Activated B cell treated with CpG ODN at 0.5 μM for 24 hours (primary cell): ENCODE data around the gene LPIN2. TPM values are rescaled to one million over a fixed set of nuclear protein-coding genes. Genes with fewer than 3 reads are reported as not detected.
"Not testable (repeated sequence)": the region's sequence is repeated elsewhere in the genome, so short reads cannot be mapped to it uniquely, and the experiment has no call there.

ENCODE experiments used
- ATAC-seq: fragments of 200-7000 bp; cut with Tn5 transposase; one replicate; pipeline ENCODE4 v1.10.0; 2021; ENCODE audit warnings: low read depth, mild to moderate bottlenecking, moderate library complexity
- CTCF ChIA-PET: fragments of 350-600 bp; sonication (Branson Sonifier 250); formaldehyde crosslinking; loops from one replicate; lab custom pipeline; 2021; ENCODE audit warnings: antibody characterized with exemption; lab: Charles Lee
- POLR2A ChIA-PET: fragments of 350-600 bp; sonication (Branson Sonifier 250); formaldehyde crosslinking; loops from one replicate; lab custom pipeline; 2021; ENCODE audit warnings: antibody characterized with exemption; lab: Charles Lee
- DNase-seq: peaks from one replicate; pipeline ENCODE4 v3.0.0; 2022
- H3K27ac Mint-ChIP-seq: one replicate; pipeline ENCODE4 v1.8.0; 2020; ENCODE audit warnings: mixed read lengths
- H3K27me3 Mint-ChIP-seq: one replicate; pipeline ENCODE4 v1.8.0; 2021; ENCODE audit warnings: mixed read lengths
- H3K36me3 Mint-ChIP-seq: one replicate; pipeline ENCODE4 v1.8.0; 2021; ENCODE audit warnings: low read depth, mixed read lengths
- H3K4me1 Mint-ChIP-seq: one replicate; pipeline ENCODE4 v1.8.0; 2021; ENCODE audit warnings: mixed read lengths
- H3K4me3 Mint-ChIP-seq: one replicate; pipeline ENCODE4 v1.8.0; 2020; ENCODE audit warnings: mild to moderate bottlenecking, mixed read lengths
- H3K9me3 Mint-ChIP-seq: one replicate; pipeline ENCODE4 v1.8.0; 2020; ENCODE audit warnings: mixed read lengths
- intact Hi-C: fragments of 100-400 bp; cut with micrococcal nuclease; formaldehyde crosslinking; loops from one replicate; pipeline ENCODE4 v1.15.1; 2024
- total RNA-seq: library from RNA; stranded (reverse); gene quantifications from 2 replicates; pipeline ENCODE4 v1.2.3, GENCODE V29; 2022
- TF ChIP-seq, protein P1 (sequence below): fragments of 200-600 bp; IDR thresholded peaks from one replicate; pipeline ENCODE4 v1.8.0; 2022; ENCODE audit warnings: antibody characterized with exemption, mild to moderate bottlenecking

LPIN2 gene
- total RNA-seq, 1 donor from 2014 or later: 24.4 TPM

- Mint-ChIP-seq H3K4me1 (no peaks in the 10 kb centered on the region), H3K27me3 (no peaks in the 10 kb centered on the region), H3K9me3 (no peaks in the 10 kb centered on the region), H3K27ac (no peak overlapping the region), H3K4me3 (no peak overlapping the region), H3K36me3 (no peaks in the 10 kb centered on the region)
- CTCF ChIA-PET: no interaction called here
- TF ChIP-seq, protein P1, sequence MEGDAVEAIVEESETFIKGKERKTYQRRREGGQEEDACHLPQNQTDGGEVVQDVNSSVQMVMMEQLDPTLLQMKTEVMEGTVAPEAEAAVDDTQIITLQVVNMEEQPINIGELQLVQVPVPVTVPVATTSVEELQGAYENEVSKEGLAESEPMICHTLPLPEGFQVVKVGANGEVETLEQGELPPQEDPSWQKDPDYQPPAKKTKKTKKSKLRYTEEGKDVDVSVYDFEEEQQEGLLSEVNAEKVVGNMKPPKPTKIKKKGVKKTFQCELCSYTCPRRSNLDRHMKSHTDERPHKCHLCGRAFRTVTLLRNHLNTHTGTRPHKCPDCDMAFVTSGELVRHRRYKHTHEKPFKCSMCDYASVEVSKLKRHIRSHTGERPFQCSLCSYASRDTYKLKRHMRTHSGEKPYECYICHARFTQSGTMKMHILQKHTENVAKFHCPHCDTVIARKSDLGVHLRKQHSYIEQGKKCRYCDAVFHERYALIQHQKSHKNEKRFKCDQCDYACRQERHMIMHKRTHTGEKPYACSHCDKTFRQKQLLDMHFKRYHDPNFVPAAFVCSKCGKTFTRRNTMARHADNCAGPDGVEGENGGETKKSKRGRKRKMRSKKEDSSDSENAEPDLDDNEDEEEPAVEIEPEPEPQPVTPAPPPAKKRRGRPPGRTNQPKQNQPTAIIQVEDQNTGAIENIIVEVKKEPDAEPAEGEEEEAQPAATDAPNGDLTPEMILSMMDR: no peak
- ATAC-seq (no peak), DNase-seq (no peak)
- POLR2A ChIA-PET: no interaction called here
- intact Hi-C loops: no loop called here
Observed at GRCh38 chr18:3025544-3025943, 12.6 kb upstream of the LPIN2 start.

- POLR2A ChIA-PET, intact Hi-C loops, H3K27ac Mint-ChIP-seq, H3K27me3 Mint-ChIP-seq, DNase-seq, H3K36me3 Mint-ChIP-seq, H3K4me1 Mint-ChIP-seq, H3K4me3 Mint-ChIP-seq, H3K9me3 Mint-ChIP-seq, ATAC-seq, CTCF ChIA-PET: not testable (repeated sequence)
Observed at GRCh38 chr18:3023603-3024002, 10.7 kb upstream of the LPIN2 start.

DNA sequence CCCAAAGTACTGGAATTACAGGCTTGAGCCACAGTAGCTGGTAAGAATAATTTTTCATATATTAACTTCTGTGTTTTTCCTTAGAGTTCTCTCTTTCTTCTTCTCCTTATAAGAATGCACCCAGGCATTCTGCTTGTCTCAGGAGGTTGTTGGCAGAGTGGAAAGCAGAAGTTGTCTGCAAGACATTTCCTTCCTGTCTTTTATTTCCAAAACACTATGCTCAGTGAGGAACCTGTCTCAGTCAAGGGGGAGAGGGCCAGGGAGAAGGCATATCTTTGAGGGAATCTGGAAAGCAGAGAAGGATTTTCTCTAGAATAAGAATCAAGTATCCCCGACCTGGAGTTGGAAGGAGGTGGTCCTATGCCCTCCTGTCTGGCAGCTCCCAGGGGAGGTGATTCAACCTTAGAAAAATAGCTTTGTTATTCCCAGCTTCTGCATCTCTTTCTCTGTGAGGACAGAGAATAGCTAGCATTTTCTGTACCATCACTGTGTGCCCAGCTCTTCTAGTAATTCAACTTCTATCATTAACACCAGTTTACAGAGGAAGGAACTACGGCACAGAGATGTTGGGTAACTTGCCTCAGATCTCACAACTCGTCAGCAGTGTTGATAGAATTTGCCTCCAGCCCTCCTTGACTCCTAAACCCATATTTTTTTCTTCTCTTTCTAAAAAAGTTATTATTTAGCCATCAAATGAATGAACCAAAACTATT is 3.8 kb upstream of the LPIN2 start:
- Mint-ChIP-seq H3K9me3 (no peaks in the 10 kb centered on the region), H3K4me3 (peak overlapping the region; percentile 61), H3K36me3 (peaks cover 2% of the 10 kb centered on the region), H3K4me1 (peaks cover 42% of the 10 kb centered on the region), H3K27me3 (no peaks in the 10 kb centered on the region), H3K27ac (peak overlapping the region; percentile 80)
- ChIA-PET POLR2A (interaction anchor here (0.7 kb wide), 1 partner anchor 597 kb away, joined by 5 read pairs; no protein-coding TSS in a partner anchor), CTCF (interaction anchor here (0.9 to 2.7 kb wide), 2 partner anchors 22 to 45 kb away, joined by 4 to 12 read pairs; no protein-coding TSS in a partner anchor)
- DNase-seq (no peak), ATAC-seq (peak; percentile 16)
- TF ChIP-seq, protein P1: no peak
- intact Hi-C loops: loop anchor here (1.0 to 10.0 kb wide), 2 partner anchors 21 to 362 kb away; partner anchors contain the start of gene SMCHD1

DNA sequence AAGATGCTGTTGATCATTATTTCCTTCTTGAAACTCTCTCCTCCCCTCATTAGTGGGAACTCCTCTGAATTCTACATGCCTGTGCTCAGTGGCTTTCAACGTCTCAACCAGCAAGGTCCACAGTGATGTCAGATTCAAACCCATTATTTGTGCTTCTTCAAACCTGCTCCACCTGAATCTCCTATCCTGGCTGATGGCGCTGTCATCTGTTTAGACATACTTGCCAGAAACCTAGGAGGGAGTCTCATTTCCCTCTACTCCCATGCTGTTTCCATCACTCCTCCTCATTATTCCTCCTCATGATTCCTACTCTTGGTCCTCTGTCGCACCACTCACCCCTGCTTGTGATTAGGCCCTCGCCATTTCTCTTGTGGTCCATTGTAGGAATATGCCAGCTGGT is 2.9 kb upstream of the LPIN2 start:
- POLR2A ChIA-PET: no interaction called here

GRCh38 chr18:3015204-3015592 is 2.3 kb upstream of the LPIN2 start:
- H3K36me3 Mint-ChIP-seq: peaks cover 6% of the 10 kb centered on the region
- H3K27ac Mint-ChIP-seq: peak overlapping the region; percentile 80
- H3K27me3 Mint-ChIP-seq: no peaks in the 10 kb centered on the region
- H3K4me3 Mint-ChIP-seq: no peak overlapping the region
- TF ChIP-seq, protein P1: no peak
- POLR2A ChIA-PET: interaction anchor here (0.6 kb wide), 2 partner anchors 168 to 531 kb away, joined by 4 read pairs; no protein-coding TSS in a partner anchor
- no peaks in the 10 kb centered on the region for H3K9me3 Mint-ChIP-seq
- intact Hi-C loops: loop anchor here (10.0 kb wide), 1 partner anchor 360 kb away; the partner anchor contains the start of gene SMCHD1
- peaks cover 55% of the 10 kb centered on the region for H3K4me1 Mint-ChIP-seq
- ATAC-seq (no peak), DNase-seq (no peak)
- CTCF ChIA-PET: interaction anchor here (0.6 to 2.7 kb wide), 5 partner anchors 20 to 231 kb away, joined by 3 to 12 read pairs (median 5); no protein-coding TSS in a partner anchor

More for the DNA sequence above, 2.9 kb upstream of the LPIN2 start:
- Mint-ChIP-seq H3K36me3 (peaks cover 2% of the 10 kb centered on the region), H3K4me3 (peak overlapping the region; percentile 61), H3K4me1 (peaks cover 51% of the 10 kb centered on the region), H3K9me3 (no peaks in the 10 kb centered on the region), H3K27ac (peak overlapping the region; percentile 80), H3K27me3 (no peaks in the 10 kb centered on the region)
- CTCF ChIA-PET: interaction anchor here (1.0 to 2.7 kb wide), 4 partner anchors 21 to 231 kb away, joined by 3 to 12 read pairs (median 7); no protein-coding TSS in a partner anchor
- ATAC-seq (no peak), DNase-seq (no peak)
- TF ChIP-seq, protein P1: no peak
- intact Hi-C loops: loop anchor here (1.0 to 10.0 kb wide), 2 partner anchors 21 to 361 kb away; partner anchors contain the start of gene SMCHD1
